Pancreas (tissue), 10 donors: ENCODE results near the gene CCND3. TPM values are rescaled to one million over a fixed set of nuclear protein-coding genes. Genes with fewer than 3 reads are reported as not detected.

Experiments
- ATAC-seq, 4 donors: fragments of 200-7000 bp; cut with Tn5 transposase; one replicate each; pipeline versions ENCODE4 v1.8.0 to v1.9.1; 2020; ENCODE audit warnings: mild to moderate bottlenecking in 4 of 4, moderate library complexity in 4 of 4
- DNase-seq, 6 donors: peaks; one replicate each; pipeline ENCODE4 v3.0.0-alpha.2; 2020
- FAIRE-seq: peaks from 2 replicates; lab custom pipeline; 2012; peaks lifted over from hg19 to GRCh38; lab: Jason Lieb, UNC
- H3K27ac ChIP-seq, 4 donors: fragments of 200-600 bp; sonication (generic); 1 replicate in 3 of 4; 2 replicates in 1 of 4; pipeline versions ENCODE4 v1.5.0 to v1.8.0; 2020
- H3K27me3 ChIP-seq, 4 donors: fragments of 200-600 bp; one replicate each; pipeline ENCODE4 v1.8.0; 2021
- H3K36me3 ChIP-seq, 3 donors: fragments of 200-600 bp; sonication (generic) in 1 of 3; one replicate each; pipeline versions ENCODE4 v1.5.0 to v1.8.0; 2020 to 2021
- H3K4me1 ChIP-seq, 3 donors: fragments of 200-600 bp; one replicate each; pipeline ENCODE4 v1.8.0; 2021
- H3K4me3 ChIP-seq, 4 donors: fragments of 200-600 bp; sonication (generic) in 2 of 4; one replicate each; pipeline versions ENCODE4 v1.5.0 to v1.8.0; 2020 to 2021
- H3K9me3 ChIP-seq, 4 donors: fragments of 200-600 bp; one replicate each; pipeline ENCODE4 v1.8.0; 2021
- WGBS, 2 donors: extraction: QIAGEN DNeasy Blood & Tissue Kit; methylation state at CpG; one replicate each; pipeline ENCODE4 v1.1.7; 2013; 5-methylcytosine and 5-hydroxymethylcytosine counted together
- intact Hi-C, 3 donors: fragments of 100-400 bp; cut with DNase I; formaldehyde crosslinking; loops; one replicate each; pipeline versions ENCODE4 v1.11.1 to v1.14.2; 2022
- polyA plus RNA-seq, 2 donors: library from polyadenylated mRNA; stranded (reverse); fragments of 200-250 nt; gene quantifications; one replicate each; pipeline ENCODE4 v1.2.3, GENCODE V29; 2013
- total RNA-seq, 6 donors: library from RNA; stranded (reverse); fragmentation: NEBNext Ultra II Directional in 4 of 6; extraction: Animal tissue kit (Norgen Biotek cat#: 25700) in 4 of 6; gene quantifications; one replicate each; pipeline versions ENCODE4 v1.2.1 to v1.2.4, GENCODE V29; 2021 to 2023
- TF ChIP-seq, protein P1 (sequence below), 4 donors: fragments of 200-600 bp; sonication (generic) in 3 of 4; IDR thresholded peaks; one replicate each; pipeline versions ENCODE4 v1.5.0 to v1.8.0; 2021; ENCODE audit warnings: antibody characterized with exemption in 4 of 4
- donor health status: healthy with polysubstance abuse.
- donor health status: DM: no; HTN: no; CAD: no; lungs with moderate emphysema.
- donor health status: DM: no; HTN: no; CAD: no.
- donor health status: control.
- donor health status: control.
- donor health status: Bipolar disorder and iron deficiency.
- donor health status: DM: yes; HTN: yes; CAD: no.
- donor health status: DM: no; HTN: no; CAD: no.
- donor health status: DM: no; HTN: no; CAD: no.
- donor health status: DM: yes; HTN: yes; CAD: no.

CCND3 gene
- total and polyA plus RNA-seq, 8 donors, result 14.2 to 56.6 (median 23.1) TPM

DNA sequence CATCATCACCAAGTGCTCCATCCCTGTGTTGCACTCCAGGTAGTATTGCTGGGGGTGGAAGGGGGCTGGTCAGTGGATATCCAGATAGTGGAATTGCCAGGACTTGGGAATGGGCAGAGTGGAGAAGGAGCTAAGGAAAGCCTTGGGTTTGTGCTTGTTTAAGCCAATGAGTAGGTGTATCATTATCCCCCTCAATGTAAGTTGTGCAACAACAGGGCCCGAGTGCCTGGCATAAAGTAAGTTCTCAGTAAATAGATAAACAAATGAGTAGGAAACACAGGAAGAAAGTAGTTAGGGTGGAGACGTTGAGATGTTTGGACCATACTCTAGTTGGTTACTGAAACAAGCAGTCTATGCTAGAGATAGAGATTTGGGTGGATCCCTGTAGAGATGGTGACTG is 9.8 kb downstream of the CCND3 start:
- Histone ChIP-seq H3K27ac (no peak overlapping the region), H3K9me3 (no peaks in the 10 kb centered on the region), H3K4me3 (no peak overlapping the region), H3K27me3 (no peaks in the 10 kb centered on the region), H3K36me3 (peaks cover 4 to 52% (median 19%) of the 10 kb centered on the region in 3 donors), H3K4me1 (peaks cover 0 to 4% (median 0%) of the 10 kb centered on the region in 3 donors)
- FAIRE-seq (no peak), DNase-seq (no peak), ATAC-seq (no peak)
- TF ChIP-seq, protein P1, sequence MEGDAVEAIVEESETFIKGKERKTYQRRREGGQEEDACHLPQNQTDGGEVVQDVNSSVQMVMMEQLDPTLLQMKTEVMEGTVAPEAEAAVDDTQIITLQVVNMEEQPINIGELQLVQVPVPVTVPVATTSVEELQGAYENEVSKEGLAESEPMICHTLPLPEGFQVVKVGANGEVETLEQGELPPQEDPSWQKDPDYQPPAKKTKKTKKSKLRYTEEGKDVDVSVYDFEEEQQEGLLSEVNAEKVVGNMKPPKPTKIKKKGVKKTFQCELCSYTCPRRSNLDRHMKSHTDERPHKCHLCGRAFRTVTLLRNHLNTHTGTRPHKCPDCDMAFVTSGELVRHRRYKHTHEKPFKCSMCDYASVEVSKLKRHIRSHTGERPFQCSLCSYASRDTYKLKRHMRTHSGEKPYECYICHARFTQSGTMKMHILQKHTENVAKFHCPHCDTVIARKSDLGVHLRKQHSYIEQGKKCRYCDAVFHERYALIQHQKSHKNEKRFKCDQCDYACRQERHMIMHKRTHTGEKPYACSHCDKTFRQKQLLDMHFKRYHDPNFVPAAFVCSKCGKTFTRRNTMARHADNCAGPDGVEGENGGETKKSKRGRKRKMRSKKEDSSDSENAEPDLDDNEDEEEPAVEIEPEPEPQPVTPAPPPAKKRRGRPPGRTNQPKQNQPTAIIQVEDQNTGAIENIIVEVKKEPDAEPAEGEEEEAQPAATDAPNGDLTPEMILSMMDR (IDR thresholded peaks at IDR 0.05), result no peak
- intact Hi-C loops, result loop anchor here in 2 of 3 donors (10.0 kb wide), 3 partner anchors 77 to 147 kb away; partner anchors contain the start of genes PRICKLE4 (in 1 of the 2) and TOMM6 (in 1 of the 2)
- WGBS, 2 donors, result 66 to 72% methylated on average over 2 of the region's 2 CpGs

GRCh38 chr6:41929924-41930323 is 11.7 kb downstream of the CCND3 start:
- Histone ChIP-seq H3K27me3 (no peaks in the 10 kb centered on the region), H3K36me3 (peaks cover 4 to 46% (median 19%) of the 10 kb centered on the region in 3 donors), H3K9me3 (no peaks in the 10 kb centered on the region), H3K27ac (no peak overlapping the region), H3K4me1 (no peaks in the 10 kb centered on the region), H3K4me3 (no peak overlapping the region)
- intact Hi-C loops, result loop anchor here in 2 of 3 donors (10.0 kb wide), 3 partner anchors 75 to 145 kb away; partner anchors contain the start of genes PRICKLE4 (in 1 of the 2) and TOMM6 (in 1 of the 2)
- FAIRE-seq, result no peak
- no peak for ATAC-seq
- WGBS, 2 donors, result 84 to 96% methylated on average over 6 of the region's 6 CpGs
- DNase-seq, result no peak
- TF ChIP-seq, protein P1 (IDR thresholded peaks at IDR 0.05), result no peak

DNA sequence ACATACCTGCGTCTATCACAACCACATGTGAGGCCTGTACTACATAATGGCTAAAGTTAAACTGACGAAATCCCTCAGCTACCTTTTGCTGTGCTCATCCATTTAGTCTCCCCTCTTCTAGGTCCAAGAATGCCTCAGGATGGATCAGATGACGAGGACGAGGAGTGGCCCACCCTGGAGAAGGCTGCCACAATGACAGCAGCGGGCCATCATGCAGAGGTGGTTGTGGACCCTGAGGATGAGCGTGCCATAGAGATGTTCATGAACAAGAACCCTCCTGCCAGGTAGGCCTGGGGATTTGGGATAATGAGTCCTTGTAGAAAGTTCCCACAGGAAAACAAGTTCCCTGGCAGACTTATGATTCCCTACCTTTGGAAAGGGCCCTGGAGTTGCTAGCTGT is 14.4 kb downstream of the CCND3 start:
- Histone ChIP-seq H3K4me3 (no peak overlapping the region), H3K4me1 (peaks cover 3 to 11% (median 8%) of the 10 kb centered on the region in 3 donors), H3K27me3 (no peaks in the 10 kb centered on the region), H3K27ac (no peak overlapping the region), H3K9me3 (no peaks in the 10 kb centered on the region), H3K36me3 (peaks cover 4 to 22% (median 19%) of the 10 kb centered on the region in 3 donors)
- WGBS, 2 donors, result 87 to 92% methylated on average over 6 of the region's 6 CpGs
- intact Hi-C loops, result no loop called here
- no peak for DNase-seq
- TF ChIP-seq, protein P1 (IDR thresholded peaks at IDR 0.05), result no peak
- no peak for ATAC-seq
- no peak for FAIRE-seq

- intact Hi-C loops, result no loop called here
- Histone ChIP-seq H3K9me3 (no peaks in the 10 kb centered on the region), H3K4me3 (peak overlapping the region; percentile 67 to 82 (median 75)), H3K36me3 (no peaks in the 10 kb centered on the region), H3K27me3 (no peaks in the 10 kb centered on the region), H3K27ac (no peak overlapping the region), H3K4me1 (peaks cover 12 to 22% (median 19%) of the 10 kb centered on the region in 3 donors)
- FAIRE-seq, result no peak
- no peak for DNase-seq
- no peak for ATAC-seq
- TF ChIP-seq, protein P1 (IDR thresholded peaks at IDR 0.05), result no peak
- 4 to 8% methylated on average over 7 of the region's 7 CpGs for WGBS, 2 donors
Measured at GRCh38 chr6:41922154-41922553, 19.5 kb downstream of the CCND3 start.

DNA sequence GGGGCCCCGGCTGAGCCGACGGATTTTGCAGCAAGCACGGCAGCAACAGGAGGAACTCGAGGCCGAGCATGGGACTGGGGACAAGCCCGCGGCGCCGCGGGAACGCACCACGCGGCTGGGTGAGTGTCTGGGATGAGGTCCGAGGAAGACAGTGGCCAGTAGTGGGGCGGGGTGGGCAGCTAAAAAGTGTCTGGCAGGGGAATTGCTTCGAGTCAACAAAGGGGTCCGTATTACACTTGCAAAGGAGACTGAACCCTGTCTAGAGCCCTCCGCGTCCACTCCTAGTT is 20.0 kb downstream of the CCND3 start:
- FAIRE-seq (no peak), ATAC-seq (peak in 3 of 4 donors; percentile 22 to 32 (median 25)), DNase-seq (no peak)
- Histone ChIP-seq H3K27me3 (no peaks in the 10 kb centered on the region), H3K9me3 (no peaks in the 10 kb centered on the region), H3K36me3 (no peaks in the 10 kb centered on the region), H3K4me1 (peaks cover 12 to 22% (median 19%) of the 10 kb centered on the region in 3 donors), H3K4me3 (peak overlapping the region; percentile 67 to 82 (median 75)), H3K27ac (peak overlapping the region in 3 of 4 donors; percentile 95 to 99 (median 98))
- TF ChIP-seq, protein P1 (IDR thresholded peaks at IDR 0.05), result no peak
- intact Hi-C loops, result no loop called here
- 0 to 2% methylated on average over 19 to 20 of the region's 20 CpGs for WGBS, 2 donors
